ENCODE data around the gene EIF1.
"Not testable (repeated sequence)": the region's sequence is repeated elsewhere in the genome, so short reads cannot be mapped to it uniquely, and the experiment has no call there.

EIF1 gene

GRCh38 chr17:41688641-41689496 lies at the start of gene EIF1:
EIF1 (plus strand) TSS chr17:41688885; CDS start chr17:41689039, 154 bp downstream.
- H3K27ac ChIP-seq, result peak within 1 kb of the TSS; percentile 99
- DNase-seq (ENCODE audit: low read depth, low spot score), result peak; percentile 97

DNA sequence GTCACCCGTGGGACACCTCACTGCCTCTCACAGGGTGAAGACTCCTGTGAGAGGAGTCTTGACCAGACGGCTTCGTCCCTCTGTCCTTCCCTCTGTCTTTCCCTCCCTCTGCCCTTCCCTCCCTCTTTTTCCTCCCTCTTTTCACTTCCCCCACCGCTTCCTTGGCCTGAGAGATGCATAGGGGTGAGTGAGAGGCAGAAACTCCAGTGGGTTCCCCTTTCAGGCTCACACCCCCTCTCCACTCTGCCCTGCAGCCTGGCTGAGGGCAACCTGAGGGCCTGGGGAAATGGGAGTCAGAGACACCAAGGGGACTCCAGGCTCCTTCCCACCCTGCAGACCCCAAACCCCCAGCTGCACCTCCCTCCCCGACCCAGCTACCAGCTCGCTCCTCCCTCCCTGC lies 49.7 kb upstream of the EIF1 start:
- peak overlapping the region; percentile 85 for H3K27ac ChIP-seq
- DNase-seq (ENCODE audit: low read depth, low spot score), result no peak

GRCh38 chr17:41639492-41640473 lies 48.9 kb upstream of the EIF1 start:
- DNase-seq (ENCODE audit: low read depth, low spot score), result no peak
- H3K27ac ChIP-seq, result peak overlapping the region; percentile 85

GRCh38 chr17:41640596-41640995 lies 48.1 kb upstream of the EIF1 start:
- peak overlapping the region; percentile 85 for H3K27ac ChIP-seq
- not testable (repeated sequence) for DNase-seq (ENCODE audit: low read depth, low spot score)

DNA sequence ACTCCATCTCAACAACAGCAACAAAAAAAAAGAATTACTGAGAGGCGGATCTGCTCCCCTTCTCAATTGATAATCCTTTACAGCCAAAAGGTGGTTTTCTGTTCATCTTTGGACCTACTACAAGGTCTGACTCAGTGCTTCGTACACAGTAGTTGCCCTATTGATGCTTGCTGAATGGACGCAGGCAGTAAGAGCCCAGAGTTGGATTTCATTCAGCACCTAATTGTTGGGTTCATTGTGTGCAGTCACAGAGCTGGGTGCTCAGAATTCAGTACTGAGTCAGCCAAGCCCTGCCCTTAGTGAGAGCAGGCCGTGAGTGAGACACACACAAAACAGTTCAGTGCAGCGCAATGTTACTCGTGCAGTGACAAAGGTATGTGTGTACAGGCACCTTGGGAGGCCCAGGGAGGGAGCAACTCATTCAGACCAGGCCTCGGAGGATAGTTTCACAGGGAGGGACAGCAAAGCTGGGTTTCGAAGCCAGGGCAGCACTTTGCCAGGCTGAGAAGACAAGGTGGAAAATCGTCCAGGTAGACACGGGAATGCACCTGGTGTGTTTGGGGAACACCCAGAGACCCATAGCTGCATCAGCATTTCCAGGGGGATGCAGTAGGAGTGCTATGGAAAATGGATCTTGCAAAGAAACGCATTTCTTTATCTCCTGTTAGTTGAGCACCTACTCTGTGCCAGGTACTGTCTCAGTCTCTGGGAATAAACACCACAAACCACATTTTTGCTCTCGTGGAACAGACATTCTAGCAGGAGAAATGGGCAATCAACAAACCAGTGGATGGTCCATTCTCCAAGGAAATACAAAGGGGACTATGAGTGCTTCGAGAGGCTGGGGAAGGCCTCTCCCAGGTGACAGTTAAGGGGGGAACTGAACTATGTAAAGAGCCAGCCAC lies 46.2 kb upstream of the EIF1 start:
- peak overlapping the region; percentile 85 for H3K27ac ChIP-seq
- peak; percentile 77 for DNase-seq (ENCODE audit: low read depth, low spot score)

DNA sequence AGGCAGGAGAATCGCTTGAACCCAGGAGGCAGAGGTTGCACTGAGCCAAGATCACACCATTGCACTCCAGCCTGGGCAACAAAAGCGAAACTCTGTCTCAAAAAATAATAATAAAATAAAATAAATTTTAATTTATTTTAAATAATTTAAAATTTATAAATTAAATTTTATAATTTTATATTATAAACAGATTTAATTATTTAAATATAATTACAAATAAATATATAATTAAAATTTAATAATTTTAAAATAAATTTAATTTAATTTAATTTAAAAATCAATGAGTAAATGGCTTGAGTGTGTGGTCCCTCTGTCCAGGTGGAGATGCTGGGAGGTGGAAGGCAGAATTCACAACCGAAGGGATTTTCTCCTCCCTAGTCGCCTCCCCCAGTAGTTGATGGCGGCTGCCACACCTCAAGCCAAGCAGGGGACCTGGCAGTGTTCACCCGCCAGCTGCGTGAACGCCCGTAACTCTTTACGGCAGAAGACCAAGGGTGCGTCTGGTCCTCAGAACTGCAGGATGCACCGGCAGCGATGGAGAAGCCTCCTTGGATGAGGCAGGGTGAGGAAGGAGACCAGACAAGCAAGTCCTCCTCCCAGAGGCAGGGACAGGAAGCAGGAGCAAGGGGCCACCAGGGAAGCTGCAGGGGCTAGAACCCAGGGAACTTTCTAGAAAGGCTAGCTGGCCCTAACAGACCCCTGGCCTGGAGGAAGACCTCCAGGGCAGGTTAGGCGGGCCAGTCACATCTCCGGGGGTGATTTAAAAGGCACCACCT lies 41.5 kb upstream of the EIF1 start:
- peak overlapping the region; percentile 100 for H3K27ac ChIP-seq
- no peak for DNase-seq (ENCODE audit: low read depth, low spot score)

GRCh38 chr17:41647940-41648410 lies 40.7 kb upstream of the EIF1 start:
- H3K27ac ChIP-seq, result peak overlapping the region; percentile 100
- DNase-seq (ENCODE audit: low read depth, low spot score), result no peak

DNA sequence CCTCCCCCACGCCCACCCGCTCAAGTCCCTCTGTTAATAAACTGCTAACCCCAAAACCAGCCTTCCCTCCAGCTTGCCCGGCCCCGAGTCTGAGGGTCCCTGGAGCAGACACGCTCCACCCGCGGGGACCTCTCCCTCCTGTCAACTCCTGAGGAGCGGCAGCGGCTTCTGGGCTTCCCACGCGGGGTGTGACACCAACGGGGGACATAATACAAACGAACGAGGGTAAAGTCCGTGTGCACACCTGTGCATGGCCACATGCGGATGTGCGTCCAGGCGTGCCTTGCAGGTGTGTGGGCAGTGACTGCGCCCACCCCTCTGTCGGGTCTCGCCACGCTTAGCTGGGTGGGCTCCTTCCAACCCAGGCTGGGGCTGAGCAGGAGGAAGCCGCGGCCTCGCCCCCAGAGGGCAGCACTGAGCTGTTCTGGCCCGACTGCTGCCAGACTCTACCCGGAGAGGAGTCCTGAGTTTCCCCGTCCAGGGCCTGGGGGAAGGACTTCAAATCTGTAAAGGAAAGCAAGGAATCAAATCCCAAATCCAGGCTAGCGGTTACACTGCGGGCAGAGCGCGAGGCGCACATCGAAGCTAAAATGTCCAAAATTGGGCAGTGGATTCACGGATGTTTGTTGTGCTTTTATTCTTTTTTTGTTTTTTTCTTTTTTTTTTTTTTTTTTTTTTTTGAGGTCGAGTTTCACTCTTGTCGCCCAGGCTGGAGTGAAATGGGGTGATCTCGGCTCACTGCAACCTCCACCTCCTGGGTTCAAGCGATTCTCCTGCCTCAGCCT lies 40.1 kb upstream of the EIF1 start:
- peak overlapping the region; percentile 100 for H3K27ac ChIP-seq
- DNase-seq (ENCODE audit: low read depth, low spot score), result no peak

- H3K27ac ChIP-seq, result peak overlapping the region; percentile 100
- DNase-seq (ENCODE audit: low read depth, low spot score), result no peak
Observed at GRCh38 chr17:41649923-41650519, 38.7 kb upstream of the EIF1 start.

DNA sequence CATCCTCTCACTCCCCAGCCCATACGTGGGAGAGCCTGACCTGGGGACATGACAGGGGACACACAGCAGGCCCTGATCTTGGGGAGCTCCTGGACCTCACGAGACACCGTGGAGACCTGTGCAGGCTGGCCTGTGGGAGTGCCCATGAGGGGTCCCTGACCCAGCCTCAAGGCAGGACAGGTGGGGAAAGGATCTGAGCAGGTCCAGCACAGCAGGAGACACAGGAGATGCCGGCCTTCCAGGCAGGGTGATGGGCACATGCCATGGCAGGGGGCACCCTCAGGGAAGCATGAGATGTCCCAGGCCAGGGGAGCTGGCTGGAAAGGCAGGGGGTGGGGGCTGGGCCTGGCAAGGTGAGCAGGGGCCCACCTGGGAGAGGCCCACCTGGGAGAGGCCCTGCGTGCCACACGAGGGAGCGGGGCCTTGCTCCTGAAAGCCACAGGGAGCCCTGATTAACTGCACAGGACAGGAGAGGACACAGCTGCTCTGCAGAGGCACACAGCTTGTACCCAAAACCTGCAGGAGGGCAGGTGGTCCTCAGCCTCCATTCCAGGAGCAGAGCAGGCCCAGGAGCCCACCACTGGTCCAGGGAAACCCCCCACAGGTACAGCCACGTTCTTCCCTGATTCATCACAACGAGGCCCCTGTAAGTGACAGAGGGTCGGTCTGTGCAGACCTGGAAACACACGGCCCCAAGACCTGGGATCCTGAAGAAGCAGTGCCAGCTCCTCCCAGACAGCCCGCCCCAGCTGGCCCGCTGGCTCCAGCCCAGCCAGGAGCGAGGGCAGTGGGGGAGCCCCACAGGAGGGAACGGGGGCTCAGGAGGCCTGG lies 37.7 kb upstream of the EIF1 start:
- no peak for DNase-seq (ENCODE audit: low read depth, low spot score)
- peak overlapping the region; percentile 100 for H3K27ac ChIP-seq

DNA sequence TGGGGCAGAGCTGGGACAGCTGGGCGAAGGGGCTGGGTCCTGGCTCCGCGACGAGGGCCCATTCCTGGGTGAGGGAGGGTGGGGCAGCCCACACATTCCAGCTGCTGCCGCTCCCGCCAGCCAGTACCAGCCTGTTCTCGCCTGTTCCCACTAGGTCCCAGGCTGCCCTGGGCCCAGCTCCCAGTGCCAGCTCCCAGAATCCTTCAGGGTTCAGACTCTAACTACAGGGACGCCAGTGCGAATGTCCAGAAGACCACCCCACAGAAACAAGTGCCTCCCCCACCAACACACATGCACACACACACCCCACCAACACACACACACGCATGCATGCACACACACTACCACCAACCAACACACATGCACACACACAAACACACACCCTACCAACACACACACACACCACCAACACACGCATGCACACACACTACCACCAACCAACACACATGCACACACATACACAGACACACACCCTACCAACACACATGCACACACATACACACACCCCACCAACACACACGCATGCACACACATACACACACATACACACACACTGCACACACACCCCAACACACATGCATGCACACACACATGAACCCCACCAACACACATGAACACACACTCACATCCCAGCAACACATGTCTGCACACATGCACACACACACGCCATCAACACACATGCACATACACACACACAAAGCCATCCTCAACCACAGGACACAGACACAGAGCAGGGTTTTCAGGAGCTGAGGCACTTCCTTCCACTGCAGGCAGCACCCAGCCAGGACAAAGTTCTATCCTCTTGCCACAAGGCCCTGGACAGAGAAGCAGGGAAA lies 36.8 kb upstream of the EIF1 start:
- peak overlapping the region; percentile 100 for H3K27ac ChIP-seq
- DNase-seq (ENCODE audit: low read depth, low spot score), result peak; percentile 78

DNA sequence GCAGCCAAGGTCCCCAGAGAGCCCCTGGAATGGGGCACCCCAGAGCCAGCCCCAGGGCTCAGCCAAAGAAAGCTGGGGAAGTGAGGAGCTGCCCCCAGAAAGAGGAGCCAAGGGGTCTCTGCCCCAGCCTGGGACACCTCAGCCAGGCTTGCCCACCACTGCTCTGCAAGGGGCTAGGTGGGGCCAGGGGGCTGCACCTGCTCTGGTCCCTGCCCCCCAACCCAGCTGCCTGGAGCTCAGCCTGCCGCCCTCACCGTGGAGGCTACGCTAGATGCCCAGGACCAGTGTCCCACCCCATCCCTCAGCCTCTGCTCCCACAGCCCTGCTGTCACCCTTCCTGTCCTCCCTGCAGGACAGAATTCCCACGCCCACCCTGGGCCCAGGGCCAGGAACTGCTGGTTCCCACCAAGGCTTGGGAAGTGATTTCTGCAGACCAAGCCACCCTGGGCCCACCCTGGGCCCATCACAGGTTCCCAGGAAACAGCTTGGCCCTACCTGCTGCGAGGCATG lies 36.2 kb upstream of the EIF1 start:
- H3K27ac ChIP-seq, result peak overlapping the region; percentile 100
- no peak for DNase-seq (ENCODE audit: low read depth, low spot score)

GRCh38 chr17:41653421-41653820 lies 35.3 kb upstream of the EIF1 start:
- peak overlapping the region; percentile 100 for H3K27ac ChIP-seq
- no peak for DNase-seq (ENCODE audit: low read depth, low spot score)

DNA sequence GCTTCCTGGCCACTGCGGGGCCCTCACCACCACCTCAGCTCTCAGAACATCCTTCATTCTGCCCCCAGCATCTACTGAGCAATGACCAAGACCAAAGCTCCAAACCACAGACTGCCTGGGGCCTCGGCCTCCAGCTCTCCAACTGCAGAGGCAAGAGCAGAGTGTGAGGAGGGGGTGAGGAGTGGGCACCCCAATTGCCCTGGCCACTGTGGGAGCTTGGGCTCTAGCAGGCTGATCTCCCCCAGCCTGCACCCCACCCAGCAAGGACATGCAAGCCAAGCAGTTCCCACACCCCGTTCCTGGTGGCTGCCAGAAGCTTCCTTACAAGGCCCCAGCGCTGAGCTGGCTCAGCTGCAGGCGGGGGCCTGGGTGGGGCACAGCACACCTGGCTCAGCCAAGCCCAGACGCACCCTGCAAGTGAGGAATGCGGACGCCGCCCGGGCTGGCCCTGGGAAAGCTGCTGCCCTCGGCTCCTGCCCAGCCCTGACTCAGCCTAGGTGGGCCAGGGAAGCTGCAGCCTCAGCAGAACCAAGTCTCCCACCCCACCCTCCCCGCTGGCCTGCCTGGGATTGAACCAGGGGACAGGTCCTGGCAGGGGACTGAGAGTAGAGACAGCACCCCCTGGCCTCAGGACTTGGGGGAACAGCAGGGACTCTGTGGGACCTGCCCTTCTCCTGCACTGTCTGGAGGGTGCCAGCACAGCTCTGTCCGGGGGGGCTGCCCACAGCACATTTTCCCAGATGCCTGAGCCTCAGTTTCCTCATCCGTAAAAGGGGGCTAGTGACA lies 34.6 kb upstream of the EIF1 start:
- H3K27ac ChIP-seq, result peak overlapping the region; percentile 100
- peak; percentile 99 for DNase-seq (ENCODE audit: low read depth, low spot score)
